GM21447 (cell line): Measurements from ENCODE around the gene NMT1.

Source experiments
- ATAC-seq: cut with Tn5 transposase; IDR thresholded peaks from one replicate; pipeline ENCODE4 v1.9.1; 2021; ENCODE audit not compliant: unreplicated experiment

The NMT1 gene

GRCh38 chr17:45132572-45133463, 71.7 kb downstream of the NMT1 start:
- ATAC-seq, result no peak

GRCh38 chr17:45135192-45135977, 74.3 kb downstream of the NMT1 start, which contains the start of gene ACBD4:
ACBD4 (plus strand) TSS chr17:45135687; CDS start chr17:45136145, 458 bp downstream.
- peak; percentile 71 for ATAC-seq

- no peak for ATAC-seq
Measured at GRCh38 chr17:45135978-45136791, 75.1 kb downstream of the NMT1 start.

GRCh38 chr17:45136846-45137560, 75.9 kb downstream of the NMT1 start:
- no peak for ATAC-seq

GRCh38 chr17:45137561-45138305, 76.6 kb downstream of the NMT1 start:
- no peak for ATAC-seq

GRCh38 chr17:45138911-45139532, 77.9 kb downstream of the NMT1 start:
- no peak for ATAC-seq

DNA sequence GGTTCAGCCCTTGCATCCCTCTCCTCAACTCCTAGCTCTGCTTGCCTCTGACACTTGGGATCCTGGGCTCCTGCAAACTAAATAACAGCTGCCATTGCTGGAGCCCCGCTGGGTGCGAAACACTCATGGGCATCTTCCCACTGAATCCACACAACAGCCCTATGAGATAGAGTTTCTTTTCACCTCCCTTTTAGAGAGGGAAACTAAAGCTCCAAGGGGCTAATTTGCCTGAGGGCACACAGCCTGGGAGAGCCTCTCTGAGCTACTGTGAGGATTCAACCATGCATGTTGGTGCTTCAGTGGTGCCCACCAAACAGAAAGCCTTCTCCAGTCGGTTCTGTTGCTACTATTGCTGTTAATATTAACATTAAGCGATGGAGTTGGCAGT, 78.4 kb downstream of the NMT1 start:
- ATAC-seq, result no peak

DNA sequence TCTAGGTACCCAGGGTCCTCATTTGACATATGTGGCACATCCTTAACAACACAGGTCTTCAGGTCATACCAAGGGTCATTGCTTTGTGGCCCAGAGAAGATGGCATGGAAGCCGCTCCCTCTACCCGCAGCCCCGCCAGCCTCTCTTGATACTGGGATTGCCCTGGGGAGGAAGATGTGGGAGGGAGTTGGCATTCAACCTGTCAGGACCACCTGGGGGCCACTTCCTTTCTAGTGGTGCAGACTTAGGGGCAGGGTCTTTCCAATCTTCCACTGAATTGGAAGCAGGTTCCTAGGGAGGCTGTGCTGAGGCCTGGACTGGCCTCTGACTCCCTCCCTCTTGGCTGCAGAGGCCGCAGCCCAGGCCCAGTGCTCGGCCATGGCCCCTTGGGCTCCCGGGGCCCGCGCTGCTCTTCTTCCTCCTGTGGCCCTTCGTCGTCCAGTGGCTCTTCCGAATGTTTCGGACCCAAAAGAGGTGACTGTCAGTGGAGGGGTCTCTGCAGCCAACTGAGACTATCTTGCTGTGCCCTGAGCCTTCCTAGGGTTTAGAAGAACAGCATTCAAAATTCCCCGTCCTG, 82.1 kb downstream of the NMT1 start:
- ATAC-seq, result no peak

- no peak for ATAC-seq
Measured at GRCh38 chr17:45143767-45144198, 82.7 kb downstream of the NMT1 start.

GRCh38 chr17:45144199-45145034, 83.3 kb downstream of the NMT1 start:
- no peak for ATAC-seq

GRCh38 chr17:45145035-45145389, 83.9 kb downstream of the NMT1 start:
- no peak for ATAC-seq

DNA sequence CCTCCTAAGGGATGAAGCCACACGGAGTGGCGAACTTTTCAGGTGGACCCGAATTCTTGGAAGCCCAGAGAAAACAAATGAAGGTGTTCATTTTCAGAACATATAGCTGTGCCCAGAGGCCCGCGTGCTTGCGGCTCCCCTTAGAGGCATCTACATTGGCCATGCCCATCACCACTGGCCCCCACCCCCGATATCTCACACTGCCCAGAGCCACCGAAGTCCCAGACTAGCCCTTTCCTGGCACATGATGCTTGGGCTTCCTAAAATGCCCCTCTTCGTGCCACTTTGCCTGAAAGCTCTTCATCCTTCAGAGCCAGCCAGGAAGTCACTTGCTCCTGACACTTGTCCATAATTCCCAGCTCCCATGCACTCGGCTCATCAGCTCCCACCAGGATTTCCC, 85.0 kb downstream of the NMT1 start:
- ATAC-seq, result no peak

GRCh38 chr17:45146592-45146889, 85.4 kb downstream of the NMT1 start:
- ATAC-seq, result no peak

GRCh38 chr17:45146890-45147580, 85.9 kb downstream of the NMT1 start:
- ATAC-seq, result no peak

GRCh38 chr17:45147581-45148182, 86.6 kb downstream of the NMT1 start:
- ATAC-seq, result no peak

- peak; percentile 51 for ATAC-seq
Measured at GRCh38 chr17:45148183-45149036, 87.3 kb downstream of the NMT1 start, which contains the start of gene HEXIM1. HEXIM1 (plus strand) TSS chr17:45148475; CDS start chr17:45149191, 716 bp downstream.
